Left lobe of liver (tissue), 2 donors: ENCODE data around the gene ADCY4. TPM values are rescaled to one million over a fixed set of nuclear protein-coding genes. Genes with fewer than 3 reads are reported as not detected.
"Not testable (repeated sequence)": the region's sequence is repeated elsewhere in the genome, so short reads cannot be mapped to it uniquely, and the experiment has no call there.

Experiments
- ATAC-seq: fragments of 200-7000 bp; cut with Tn5 transposase; one replicate; pipeline ENCODE4 v1.9.1; 2020; ENCODE audit warnings: mild to moderate bottlenecking, moderate library complexity
- DNase-seq: peaks from one replicate; pipeline ENCODE4 v3.0.0-alpha.2; 2020; ENCODE audit warnings: low spot score
- total RNA-seq: library from RNA; stranded (reverse); gene quantifications from one replicate; pipeline ENCODE4 v1.2.1, GENCODE V29; 2021
- donor health status: DM: no; HTN: no; CAD: no; lungs with moderate emphysema.
- donor health status: DM: no; HTN: yes; CAD: no.

Gene ADCY4
- total RNA-seq, 1 donor from 2014 or later: 5.5 TPM

DNA sequence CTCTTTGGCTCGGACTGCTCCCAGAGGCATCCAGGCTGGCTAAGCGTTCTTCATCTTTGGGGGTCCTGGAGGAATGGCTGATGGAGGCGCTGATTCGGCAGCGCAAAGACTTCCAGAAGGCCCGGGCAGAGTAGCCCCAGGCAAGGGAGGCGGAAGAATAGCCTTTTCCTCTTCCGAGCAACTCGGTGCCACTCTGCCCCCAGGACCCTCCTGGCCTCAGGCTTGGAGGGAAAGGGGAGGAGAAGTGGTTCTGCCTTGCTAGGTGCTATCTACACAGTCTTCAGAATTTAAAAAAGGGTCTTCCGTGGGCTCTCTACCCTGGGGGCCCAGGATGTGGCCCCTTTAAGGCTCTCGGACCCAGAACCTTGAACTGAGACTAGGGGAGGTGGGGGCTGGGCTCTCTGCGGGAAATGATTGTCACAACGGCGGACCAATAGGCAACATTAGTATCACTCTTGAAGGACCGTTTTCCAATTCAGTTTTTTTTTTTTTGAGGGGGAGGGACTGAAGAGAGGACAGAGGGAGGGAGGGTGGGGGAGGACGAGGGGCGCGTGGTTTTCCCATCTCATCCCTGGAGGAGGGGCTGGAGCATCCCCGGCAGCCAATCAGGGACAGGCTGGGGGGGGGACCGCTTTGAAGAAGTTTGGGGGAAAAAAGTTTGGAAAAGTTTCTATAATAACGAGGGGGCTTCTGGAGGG lies 32.8 kb upstream of the ADCY4 start, which contains the start of gene NFATC4:
Gene NFATC4, plus strand, starts transcription at position 671 of the 698 bp plus-strand sequence. CDS start 157 bp downstream, outside the sequence.
- DNase-seq: no peak
- peak; percentile 4 for ATAC-seq

GRCh38 chr14:24366721-24367513 lies 32.0 kb upstream of the ADCY4 start:
- peak; percentile 49 for ATAC-seq

GRCh38 chr14:24366413-24366720 lies 31.5 kb upstream of the ADCY4 start:
- DNase-seq: no peak
- no peak for ATAC-seq

More at GRCh38 chr14:24366721-24367513, 32.0 kb upstream of the ADCY4 start:
- peak; percentile 55 for DNase-seq

DNA sequence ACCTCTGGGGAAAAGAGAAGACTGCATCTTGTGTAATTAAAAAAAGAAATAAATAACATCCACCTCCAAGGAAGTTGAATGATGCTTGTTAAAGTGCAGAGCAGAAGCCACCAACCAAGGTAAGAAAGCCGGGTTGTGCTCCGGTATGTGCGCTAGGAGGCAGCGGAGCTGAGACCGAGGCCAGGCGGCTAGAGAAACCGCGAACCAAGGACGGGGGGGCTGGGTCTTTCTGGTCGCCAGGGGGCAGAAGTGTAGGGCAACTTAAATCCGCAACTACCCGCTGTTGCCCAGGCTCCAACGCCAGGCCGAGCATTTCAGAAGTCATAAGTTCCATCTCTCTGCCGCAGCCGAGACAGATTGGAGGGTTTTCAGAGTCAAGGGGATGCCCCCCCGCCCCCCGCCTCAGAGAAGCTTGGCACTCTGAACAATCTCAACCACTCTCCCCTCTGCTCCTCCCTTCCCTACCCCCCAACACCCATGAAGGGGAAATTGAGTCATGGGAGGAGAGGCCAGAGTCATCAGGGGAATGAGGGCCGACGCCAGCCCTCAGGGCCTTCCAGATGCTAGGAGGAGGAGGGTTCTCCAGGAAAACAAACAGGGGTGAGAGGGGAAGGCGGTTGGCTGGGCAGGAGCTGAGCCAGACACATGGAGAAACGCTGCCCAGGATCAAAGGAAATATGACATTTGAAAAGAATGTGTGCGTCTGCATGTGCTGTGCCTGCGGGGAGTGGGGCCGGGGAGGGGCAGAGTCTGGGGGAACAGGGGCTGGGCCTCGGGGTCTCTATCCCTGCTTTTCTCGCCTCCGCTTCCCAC lies 30.9 kb upstream of the ADCY4 start:
- DNase-seq: peak; percentile 79
- ATAC-seq: peak; percentile 93

DNA sequence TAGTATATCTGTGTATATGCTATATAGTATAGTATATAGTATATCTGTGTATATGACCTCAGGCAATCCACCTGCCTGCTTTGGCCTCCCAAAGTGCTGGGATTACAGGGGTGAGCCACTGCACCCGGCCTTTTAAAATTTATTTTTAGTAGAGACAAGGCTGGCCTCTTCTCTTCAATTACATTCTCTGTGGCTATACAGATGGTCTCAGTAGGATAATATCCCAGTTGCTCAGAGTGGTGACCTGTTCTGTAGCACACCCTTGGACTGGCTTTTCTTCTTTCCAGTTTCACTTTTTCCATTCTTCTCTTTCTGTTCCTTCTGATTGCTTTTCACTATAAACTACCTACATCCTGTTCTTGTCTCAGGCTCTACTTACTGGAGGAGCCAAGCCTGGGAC lies 30.0 kb upstream of the ADCY4 start:
- no peak for ATAC-seq
- no peak for DNase-seq

- ATAC-seq (no peak), DNase-seq (no peak)
These were observed 28.5 kb upstream of the ADCY4 start for GRCh38 chr14:24363401-24363800.

- ATAC-seq: no peak
- no peak for DNase-seq
These were observed 27.5 kb upstream of the ADCY4 start for GRCh38 chr14:24362241-24362960.

- ATAC-seq: no peak
- DNase-seq: no peak
These were observed 26.5 kb upstream of the ADCY4 start for GRCh38 chr14:24361326-24361725.

DNA sequence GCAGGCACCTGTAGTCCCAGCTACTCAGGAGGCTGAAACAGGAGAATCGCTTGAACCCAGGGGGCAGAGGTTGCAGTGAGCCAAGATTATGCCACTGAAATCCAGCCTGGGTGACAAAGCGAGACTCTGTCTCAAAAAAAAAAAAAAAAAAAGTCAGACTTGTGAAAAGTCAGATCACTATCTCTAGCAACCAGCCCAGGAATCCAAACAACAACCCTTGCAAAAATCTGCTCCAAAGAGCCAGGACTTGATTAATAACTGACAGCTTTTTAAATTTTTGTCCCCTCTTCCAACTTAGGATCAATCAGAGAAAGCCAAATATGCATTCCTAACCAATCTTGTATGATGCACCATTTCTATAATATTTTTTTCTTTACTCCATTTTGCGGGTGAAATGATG lies 25.4 kb upstream of the ADCY4 start:
- ATAC-seq (no peak), DNase-seq (no peak)

GRCh38 chr14:24356208-24356607 lies 21.3 kb upstream of the ADCY4 start:
- ATAC-seq (no peak), DNase-seq (no peak)

GRCh38 chr14:24355009-24355408 lies 20.1 kb upstream of the ADCY4 start:
- ATAC-seq: peak; percentile 32

GRCh38 chr14:24354482-24354825 lies 19.6 kb upstream of the ADCY4 start:
- not testable (repeated sequence) for ATAC-seq, DNase-seq

More at GRCh38 chr14:24355009-24355408, 20.1 kb upstream of the ADCY4 start:
- DNase-seq: no peak

- peak; percentile 71 for ATAC-seq
- DNase-seq: no peak
These were observed 18.9 kb upstream of the ADCY4 start for GRCh38 chr14:24353559-24354481.

DNA sequence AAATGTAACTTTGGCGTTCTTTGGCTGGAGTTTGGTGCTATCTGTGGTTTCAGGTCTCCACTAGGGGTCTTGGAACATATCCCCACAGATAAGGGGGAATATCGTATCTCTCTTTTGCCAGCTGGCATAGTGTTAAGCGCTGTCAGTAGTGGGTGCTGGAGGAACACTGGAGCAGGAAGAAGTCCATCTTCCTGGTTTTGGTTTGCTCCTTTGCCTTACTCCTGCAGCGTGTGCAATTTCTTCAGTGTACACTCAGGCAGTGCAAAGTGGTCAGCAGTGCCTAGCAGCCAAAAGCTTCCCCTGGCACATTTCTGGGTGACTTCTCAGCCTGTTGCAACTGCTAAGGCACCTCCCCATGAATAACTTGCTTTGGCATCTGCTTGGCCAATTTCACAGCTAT lies 16.6 kb upstream of the ADCY4 start:
- ATAC-seq (peak; percentile 47), DNase-seq (no peak)

GRCh38 chr14:24349742-24350141 lies 14.9 kb upstream of the ADCY4 start:
- no peak for ATAC-seq

DNA sequence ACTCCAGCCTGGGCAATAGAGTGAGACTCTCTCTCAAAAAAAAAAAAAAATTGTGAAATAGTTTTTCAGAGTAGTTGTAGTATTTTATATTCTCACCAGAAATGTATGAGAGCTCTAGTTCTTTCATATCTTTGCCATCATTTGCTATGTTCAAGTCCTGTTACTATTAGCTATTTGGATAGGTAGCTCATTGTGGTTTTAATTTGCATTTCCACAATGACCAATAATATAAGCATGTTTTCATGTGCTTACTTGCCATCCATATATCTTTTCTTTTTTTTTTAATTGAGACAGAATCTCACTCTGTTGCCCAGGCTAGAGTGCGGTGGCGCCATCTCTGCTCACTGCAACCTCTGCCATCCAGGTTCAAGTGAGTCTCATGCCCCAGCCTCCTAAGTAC lies 13.3 kb upstream of the ADCY4 start:
- DNase-seq (no peak), ATAC-seq (no peak)

More at GRCh38 chr14:24349742-24350141, 14.9 kb upstream of the ADCY4 start:
- no peak for DNase-seq

GRCh38 chr14:24347134-24347533 lies 12.3 kb upstream of the ADCY4 start:
- ATAC-seq (no peak), DNase-seq (no peak)

GRCh38 chr14:24343795-24344660 lies 9.2 kb upstream of the ADCY4 start:
- ATAC-seq (peak; percentile 94), DNase-seq (peak; percentile 64)

GRCh38 chr14:24342889-24343288 lies 8.0 kb upstream of the ADCY4 start:
- DNase-seq (no peak), ATAC-seq (no peak)
